OCI-LY1 (cell line): ENCODE data around the gene DNAH14.
"Not testable (repeated sequence)": the region's sequence is repeated elsewhere in the genome, so short reads cannot be mapped to it uniquely, and the experiment has no call there.

Experiments
- CTCF ChIP-seq: fragments of 200-600 bp; sonication (generic), shearing (Covaris generic); IDR thresholded peaks from 2 replicates; pipeline ENCODE4 v1.5.1; 2017; ENCODE audit warnings: mild to moderate bottlenecking, antibody characterized with exemption, low read length, moderate library complexity, mixed read lengths
- EZH2 ChIP-seq: fragments of 200-600 bp; sonication (generic), shearing (Covaris generic); IDR thresholded peaks from 2 replicates; pipeline ENCODE4 v1.8.0; 2017; ENCODE audit warnings: borderline replicate concordance, mixed run types, mild to moderate bottlenecking, antibody characterized with exemption, low read length, moderate library complexity, mixed read lengths

GRCh38 chr1:225232930-225233329, 303.5 kb downstream of the DNAH14 start:
- not testable (repeated sequence) for TF ChIP-seq CTCF, EZH2
